IMR-90 (cell line): ENCODE measurements around the gene PUDP. TPM values are rescaled to one million over a fixed set of nuclear protein-coding genes. Genes with fewer than 3 reads are reported as not detected.
"Not testable (repeated sequence)": the region's sequence is repeated elsewhere in the genome, so short reads cannot be mapped to it uniquely, and the experiment has no call there.

Experiments
- ATAC-seq: fragments of 200-7000 bp; cut with Tn5 transposase; 2 replicates; pipeline ENCODE4 v1.9.1; 2020; ENCODE audit warnings: low read depth, mild to moderate bottlenecking, moderate library complexity
- BruUV-seq: library from RNA; stranded (reverse); fragments of 400-500 nt; replicated peaks from 2 replicates; lab custom pipeline; 2021; lab: Mats Ljungman, UMichigan
- CTCF ChIA-PET: fragments of 300-600 bp; formaldehyde crosslinking; extraction: SDS; loops from one replicate; lab custom pipeline; 2021; ENCODE audit warnings: antibody characterized with exemption; lab: Yijun Ruan, JAX
- POLR2A ChIA-PET: fragments of 300-600 bp; sonication (Branson Sonifier 250); formaldehyde crosslinking; loops from one replicate; lab custom pipeline; 2022; ENCODE audit warnings: antibody characterized with exemption; ENCODE audit not compliant: unreplicated experiment; lab: Charles Lee
- DNase-seq: peaks from one replicate; pipeline ENCODE4 v3.0.0; 2013
- H2AFZ ChIP-seq: replicated peaks from 2 replicates; pipeline ENCODE3; 2013; ENCODE audit warnings: low read length, mild to moderate bottlenecking; ENCODE audit not compliant: poor library complexity
- H2AK5ac ChIP-seq: 2 replicates; pipeline ENCODE4 v1.6.1; 2013; ENCODE audit warnings: low read depth, low read length, inconsistent platforms
- H2AK9ac ChIP-seq: replicated peaks from 2 replicates; pipeline ENCODE3; 2013; ENCODE audit warnings: mild to moderate bottlenecking, low read depth, low read length, moderate library complexity; ENCODE audit not compliant: poor library complexity
- H2BK120ac ChIP-seq: 2 replicates; pipeline ENCODE4 v1.6.1; 2013; ENCODE audit warnings: low read depth, low read length, inconsistent platforms
- H2BK15ac ChIP-seq: 3 replicates; pipeline ENCODE4 v1.6.1; 2013; ENCODE audit warnings: low read depth, low read length, inconsistent platforms
- H2BK20ac ChIP-seq: 2 replicates; pipeline ENCODE4 v1.6.1; 2013; ENCODE audit warnings: low read depth, mild to moderate bottlenecking, inconsistent platforms, low read length, moderate library complexity
- H2BK5ac ChIP-seq: 2 replicates; pipeline ENCODE4 v1.6.1; 2013; ENCODE audit warnings: mild to moderate bottlenecking, low read depth, low read length, inconsistent platforms; ENCODE audit not compliant: poor library complexity, severe bottlenecking
- H3K14ac ChIP-seq: replicated peaks from 2 replicates; pipeline ENCODE4 v1.6.1; 2013; ENCODE audit warnings: low read depth, low read length, inconsistent platforms
- H3K18ac ChIP-seq: 2 replicates; pipeline ENCODE4 v1.6.1; 2013; ENCODE audit warnings: low read depth, low read length, control low read depth
- H3K23ac ChIP-seq: 2 replicates; pipeline ENCODE4 v1.6.1; 2013; ENCODE audit warnings: low read depth, low read length, inconsistent platforms
- H3K27ac ChIP-seq: 2 replicates; pipeline ENCODE4 v1.5.1; 2013; ENCODE audit warnings: mild to moderate bottlenecking, control low read depth, low read length; ENCODE audit not compliant: insufficient read depth
- H3K27me3 ChIP-seq: 2 replicates; pipeline ENCODE4 v1.6.1; 2013; ENCODE audit warnings: low read length; ENCODE audit not compliant: control insufficient read depth, insufficient read depth
- H3K36me3 ChIP-seq: 2 replicates; pipeline ENCODE4 v1.6.1; 2013; ENCODE audit warnings: low read length, mixed read lengths; ENCODE audit not compliant: control insufficient read depth, insufficient read depth
- H3K4ac ChIP-seq: 2 replicates; pipeline ENCODE4 v1.6.1; 2013; ENCODE audit warnings: low read depth, low read length, inconsistent platforms
- H3K4me1 ChIP-seq: 2 replicates; pipeline ENCODE4 v1.6.1; 2013; ENCODE audit warnings: low read length, mixed read lengths; ENCODE audit not compliant: control insufficient read depth, insufficient read depth
- H3K4me2 ChIP-seq: 2 replicates; pipeline ENCODE4 v1.6.1; 2013; ENCODE audit warnings: low read depth, mild to moderate bottlenecking, control low read depth, low read length, moderate library complexity
- H3K4me3 ChIP-seq: 2 replicates; pipeline ENCODE4 v1.5.1; 2013; ENCODE audit warnings: low read depth, mild to moderate bottlenecking, control low read depth, low read length, moderate library complexity; ENCODE audit not compliant: insufficient read depth
- H3K56ac ChIP-seq: 2 replicates; pipeline ENCODE4 v1.6.1; 2013; ENCODE audit warnings: low read length, inconsistent platforms; ENCODE audit not compliant: insufficient read depth; ENCODE audit errors: extremely low read depth
- H3K79me1 ChIP-seq, 2 experiments: 2 replicates each; pipeline ENCODE4 v1.6.1; 2013; ENCODE audit warnings: low read length in 2 of 2, inconsistent platforms in 1 of 2, low read depth in 1 of 2
- H3K9ac ChIP-seq: 2 replicates; pipeline ENCODE4 v1.6.1; 2013; ENCODE audit warnings: low read depth, low read length, control low read depth
- H3K9me1 ChIP-seq: 2 replicates; pipeline ENCODE4 v1.6.1; 2013; ENCODE audit warnings: low read length, inconsistent platforms; ENCODE audit not compliant: insufficient read depth
- H3K9me3 ChIP-seq: 2 replicates; pipeline ENCODE4 v1.6.1; 2013; ENCODE audit warnings: low read length; ENCODE audit not compliant: control insufficient read depth, insufficient read depth
- H4K20me1 ChIP-seq: 2 replicates; pipeline ENCODE4 v1.6.1; 2013; ENCODE audit warnings: low read length, inconsistent platforms; ENCODE audit not compliant: insufficient read depth
- H4K5ac ChIP-seq: 2 replicates; pipeline ENCODE4 v1.6.1; 2013; ENCODE audit warnings: mild to moderate bottlenecking, low read depth, low read length, control low read depth
- H4K8ac ChIP-seq, 2 experiments: 2 replicates each; pipeline ENCODE4 v1.6.1; 2013; ENCODE audit warnings: low read depth in 2 of 2, low read length in 2 of 2, control low read depth in 1 of 2, inconsistent platforms in 1 of 2
- H4K91ac ChIP-seq: 2 replicates; pipeline ENCODE4 v1.6.1; 2013; ENCODE audit warnings: low read depth, low read length, inconsistent platforms; ENCODE audit not compliant: insufficient read depth
- WGBS, 2 experiments: methylation state at CpG; one replicate each; pipeline versions ENCODE4 v1.1.5 to v1.1.7; 2013; ENCODE audit warnings: missing lambda C conversion rate in 2 of 2; ENCODE audit not compliant: insufficient read length in 1 of 2; ENCODE audit errors: extremely low coverage in 2 of 2; 5-methylcytosine and 5-hydroxymethylcytosine counted together
- dilution Hi-C: fragments of 300-500 bp; cut with HindIII; formaldehyde crosslinking; loops from one replicate; pipeline ENCODE4 v1.14.3; 2018; ENCODE audit warnings: low sequenced_read_pairs; ENCODE audit not compliant: unreplicated experiment
- in situ Hi-C: fragments of 300-500 bp; cut with MboI; formaldehyde crosslinking; loops from 3 replicates; pipeline ENCODE4 v1.14.3; 2019; ENCODE audit warnings: low sequenced_read_pairs, inconsistent platforms, mixed read lengths
- intact Hi-C: fragments of 100-400 bp; cut with micrococcal nuclease; formaldehyde crosslinking; loops from 2 replicates; pipeline ENCODE4 v1.10.0; 2022
- polyA plus RNA-seq, 3 experiments: library from polyadenylated mRNA; depleted of rRNA; stranded (reverse); fragments of >200 nt; gene quantifications; 2 replicates each; pipeline ENCODE4 v1.2.3, GENCODE V29; 2012; ENCODE audit warnings: low replicate concordance in 1 of 3
- total RNA-seq: library from RNA; depleted of rRNA; stranded (reverse); fragments of >200 nt; gene quantifications from 2 replicates; pipeline ENCODE4 v1.2.3, GENCODE V29; 2012

The PUDP gene
- total and polyA plus RNA-seq, 2 of the 4 experiments (the other 2 are of a cell fraction), result 22.2 to 28.6 TPM

GRCh38 chrX:7095657-7096056 is 52.3 kb downstream of the PUDP start:
- H2AFZ ChIP-seq, BruUV-seq, H3K9me1 ChIP-seq, H3K36me3 ChIP-seq, H3K4me1 ChIP-seq, POLR2A ChIA-PET, H3K9me3 ChIP-seq, H4K91ac ChIP-seq, DNase-seq, H2AK5ac ChIP-seq, in situ Hi-C loops, H2BK20ac ChIP-seq, ATAC-seq, H4K8ac ChIP-seq, H2AK9ac ChIP-seq, H3K27ac ChIP-seq, dilution Hi-C loops, H3K4me2 ChIP-seq, H3K18ac ChIP-seq, H3K14ac ChIP-seq, H2BK5ac ChIP-seq, CTCF ChIA-PET, intact Hi-C loops, H3K27me3 ChIP-seq, H3K4ac ChIP-seq, H3K9ac ChIP-seq, H4K5ac ChIP-seq, H2BK120ac ChIP-seq, H2BK15ac ChIP-seq, H3K4me3 ChIP-seq, H3K56ac ChIP-seq, H3K23ac ChIP-seq: not testable (repeated sequence)
- Histone ChIP-seq H3K79me1 (peaks cover 0 to 11% of the 10 kb centered on the region in 2 experiments; a peak in 3 of 4 replicates), H4K20me1 (peaks cover 13% of the 10 kb centered on the region; the same call in 1 of the 2 replicates)
- no CpG with 5 or more reads among the region's 2 CpGs for WGBS, 2 experiments
